Heart left ventricle (tissue), 16 donors: ENCODE results near the gene RFC2. TPM values are rescaled to one million over a fixed set of nuclear protein-coding genes. Genes with fewer than 3 reads are reported as not detected.
A peak's percentile ranks its signal among the peaks of the same experiment; 100 is the strongest.

ENCODE experiments used
- ATAC-seq, 4 donors: fragments of 200-7000 bp; cut with Tn5 transposase; one replicate each; pipeline ENCODE4 v1.9.1; 2020 to 2022; ENCODE audit warnings: moderate library complexity in 4 of 4, mild to moderate bottlenecking in 3 of 4, moderate number of reproducible peaks in 1 of 4
- DNase-seq, 5 donors: peaks; one replicate each; pipeline ENCODE4 v3.0.0-alpha.2; 2020
- H3K27ac ChIP-seq, 12 donors: fragments of 200-600 bp; sonication (generic) in 4 of 12; one replicate each; pipeline versions ENCODE4 v1.5.0 to v1.8.0; 2016 to 2022; ENCODE audit warnings: mild to moderate bottlenecking in 2 of 12
- H3K27me3 ChIP-seq, 9 donors: fragments of 200-600 bp; sonication (generic) in 2 of 9; one replicate each; pipeline versions ENCODE4 v1.5.1 to v1.8.0; 2016 to 2022; ENCODE audit warnings: mild to moderate bottlenecking in 3 of 9
- H3K36me3 ChIP-seq, 9 donors: fragments of 200-600 bp; sonication (generic) in 2 of 9; one replicate each; pipeline versions ENCODE4 v1.5.0 to v1.8.0; 2018 to 2022; ENCODE audit warnings: mild to moderate bottlenecking in 2 of 9
- H3K4me1 ChIP-seq, 12 donors: fragments of 200-600 bp; sonication (generic) in 4 of 12; one replicate each; pipeline versions ENCODE4 v1.5.0 to v1.8.0; 2016 to 2022; ENCODE audit warnings: mild to moderate bottlenecking in 3 of 12
- H3K4me3 ChIP-seq, 12 donors: fragments of 200-600 bp; sonication (generic) in 4 of 12; one replicate each; pipeline versions ENCODE4 v1.5.0 to v1.8.0; 2017 to 2022; ENCODE audit warnings: mild to moderate bottlenecking in 9 of 12, moderate library complexity in 4 of 12
- H3K9me3 ChIP-seq, 12 donors: fragments of 200-600 bp; sonication (generic) in 4 of 12; one replicate each; pipeline versions ENCODE4 v1.5.0 to v1.8.0; 2016 to 2022; ENCODE audit warnings: mild to moderate bottlenecking in 1 of 12
- CTCF ChIP-seq, 12 donors: fragments of 200-600 bp; sonication (generic) in 4 of 12; IDR thresholded peaks; one replicate each; pipeline versions ENCODE4 v1.5.0 to v1.8.0; 2018 to 2022; ENCODE audit warnings: antibody characterized with exemption in 12 of 12, mild to moderate bottlenecking in 5 of 12
- POLR2A ChIP-seq, 2 donors: fragments of 450-650 bp; IDR thresholded peaks; one replicate each; pipeline ENCODE4 v1.6.1; 2017; ENCODE audit warnings: antibody characterized with exemption in 2 of 2, mild to moderate bottlenecking in 2 of 2, moderate library complexity in 2 of 2
- WGBS, 4 donors: extraction: QIAGEN DNeasy Blood & Tissue Kit in 2 of 4; methylation state at CpG; one replicate each; pipeline versions ENCODE4 v1.1.5 to v1.1.7; 2013 to 2018; 5-methylcytosine and 5-hydroxymethylcytosine counted together
- intact Hi-C, 10 donors: fragments of 100-400 bp; cut with DNase I; formaldehyde crosslinking; loops; one replicate each; pipeline versions ENCODE4 v1.11.1 to v1.14.2; 2022
- polyA plus RNA-seq, 2 donors: library from polyadenylated mRNA; stranded (reverse); fragments of 200-250 nt; gene quantifications; one replicate each; pipeline ENCODE4 v1.2.3, GENCODE V29; 2013
- total RNA-seq, 9 donors: library from RNA; depleted of rRNA in 2 of 9; stranded (reverse); fragments of >200 nt in 2 of 9; fragmentation: NEBNext Ultra II Directional in 3 of 9; extraction: Animal tissue kit (Norgen Biotek cat#: 25700) in 3 of 9; gene quantifications; one replicate each; pipeline versions ENCODE4 v1.1.0 to v1.2.4, GENCODE V29; 2016 to 2023
- donor health status: ischemic (EF 13 %, LVEDD 7.1; RV severe dilation, severe dysfunction).
- donor health status: healthy with polysubstance abuse.
- donor health status: DM: no; HTN: yes; CAD: no.
- donor health status: DM: no; HTN: no; CAD: no.
- donor health status: ischemic (EF 25% LVEDD 6.9; RV normal size, moderate dysfunction).
- donor health status: ischemic (EF 25% LVEDD 5.7; RV mildly dilated, moderate dysfunction).
- donor health status: healthy.
- donor health status: DM: yes; HTN: yes; CAD: no.
- donor health status: ischemic (EF 35%, LVEDD 5.7; RV mildly dilated, moderate dysfunction).
- donor health status: nonischemic (EF 11% LVEDD 7.7; RV severe dilation, severe dysfunction).
- donor health status: DM: yes; HTN: yes; CAD: no.
- donor health status: PGD.
- donor health status: ischemic (EF 29% LVEDD 5.4; RV normal size, mild dysfunction).
- donor health status: nonischemic (EF 23%, LVEDD 6.1; RV moderate dilation, normal function).

Gene RFC2
- total and polyA plus RNA-seq, 11 donors = 7.8 to 21.8 (median 12.2) TPM

- Histone ChIP-seq H3K27ac (peak overlapping the region in 3 of 12 donors; percentile 54 to 81 (median 76)), H3K4me3 (no peak overlapping the region), H3K9me3 (peaks cover 0 to 4% (median 0%) of the 10 kb centered on the region in 12 donors), H3K4me1 (peaks cover 0 to 57% (median 41%) of the 10 kb centered on the region in 12 donors), H3K36me3 (no peaks in the 10 kb centered on the region), H3K27me3 (no peaks in the 10 kb centered on the region)
- ATAC-seq (no peak), DNase-seq (no peak)
- intact Hi-C loops = loop anchor here in 5 of 10 donors (5.0 to 10.0 kb wide), 5 partner anchors 36 to 102 kb away; partner anchors contain the start of gene RFC2 (in 2 of the 5)
- WGBS, 4 donors = 71 to 80% (median 72%) methylated on average over 18 of the region's 18 CpGs
- TF ChIP-seq CTCF (IDR thresholded peaks at IDR 0.05) = no peak
- no peak for TF ChIP-seq POLR2A (IDR thresholded peaks at IDR 0.05)
Observed at GRCh38 chr7:74292757-74293576, 38.8 kb upstream of the RFC2 start.

DNA sequence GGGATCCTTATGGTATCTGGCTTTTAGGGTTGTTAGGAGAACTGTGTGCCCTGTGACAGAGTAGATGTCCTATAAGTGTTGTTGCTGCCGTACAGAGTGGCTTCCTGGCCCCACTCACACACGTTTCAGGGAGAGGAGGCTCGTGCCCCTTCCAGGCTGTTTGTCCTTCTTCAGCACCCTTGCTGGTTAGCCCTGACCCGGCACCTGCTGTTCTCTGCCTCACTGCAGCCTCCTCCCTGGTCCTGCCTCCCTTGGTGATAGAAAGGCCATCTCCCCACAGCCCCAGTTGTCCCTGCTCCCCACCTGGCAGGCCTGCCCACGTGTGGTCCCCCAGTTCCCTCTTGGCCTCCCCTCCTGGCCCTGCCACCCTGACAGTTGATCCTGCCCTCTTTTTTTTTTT lies 37.3 kb upstream of the RFC2 start:
- intact Hi-C loops = loop anchor here in 5 of 10 donors (5.0 to 10.0 kb wide), 5 partner anchors 34 to 103 kb away; partner anchors contain the start of gene RFC2 (in 2 of the 5)
- Histone ChIP-seq H3K9me3 (peaks cover 0 to under 1% (median 0%) of the 10 kb centered on the region in 12 donors), H3K27ac (no peak overlapping the region), H3K4me1 (peaks cover 0 to 58% (median 41%) of the 10 kb centered on the region in 12 donors), H3K27me3 (no peaks in the 10 kb centered on the region), H3K4me3 (peak overlapping the region in 1 of 12 donors; percentile 83), H3K36me3 (no peaks in the 10 kb centered on the region)
- no peak for ATAC-seq
- no peak for DNase-seq
- TF ChIP-seq CTCF (IDR thresholded peaks at IDR 0.05) (no peak), POLR2A (IDR thresholded peaks at IDR 0.05) (no peak)
- WGBS, 4 donors = 86 to 90% (median 87%) methylated on average over 5 of the region's 5 CpGs

DNA sequence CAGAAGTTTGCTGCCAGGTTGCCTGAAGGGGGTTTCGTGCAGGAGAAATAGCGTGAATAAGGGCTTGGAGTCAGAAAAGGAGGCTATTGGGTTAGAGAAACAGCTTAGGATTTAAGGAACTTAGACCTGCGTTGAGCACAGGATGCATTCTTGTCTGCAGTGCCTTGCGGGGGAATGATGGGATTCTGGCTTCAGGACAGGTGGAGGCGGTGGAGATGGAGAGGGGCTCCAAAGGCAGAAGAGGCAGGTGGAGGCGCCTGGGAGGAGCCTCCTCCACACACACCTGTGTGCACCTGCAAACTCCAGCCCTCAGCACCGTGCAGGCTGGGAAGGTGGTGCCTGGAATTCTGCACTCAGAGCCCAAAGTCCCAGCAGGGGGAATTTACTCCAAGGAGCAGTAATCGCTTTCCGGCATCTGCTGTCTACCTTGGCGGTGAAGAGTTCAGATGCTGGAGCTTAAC lies 36.8 kb upstream of the RFC2 start:
- DNase-seq (no peak), ATAC-seq (no peak)
- peaks cover 0 to 58% (median 41%) of the 10 kb centered on the region in 12 donors for H3K4me1 ChIP-seq
- H3K9me3 ChIP-seq = no peaks in the 10 kb centered on the region
- no peaks in the 10 kb centered on the region for H3K36me3 ChIP-seq
- peak overlapping the region in 8 of 12 donors; percentile 73 to 98 (median 81) for H3K4me3 ChIP-seq
- no peaks in the 10 kb centered on the region for H3K27me3 ChIP-seq
- TF ChIP-seq POLR2A (IDR thresholded peaks at IDR 0.05) (no peak), CTCF (IDR thresholded peaks at IDR 0.05) (no peak)
- 67 to 77% (median 76%) methylated on average over 7 to 10 of the region's 10 CpGs for WGBS, 4 donors
- no peak overlapping the region for H3K27ac ChIP-seq
- intact Hi-C loops = loop anchor here in 5 of 10 donors (5.0 to 10.0 kb wide), 5 partner anchors 34 to 104 kb away; partner anchors contain the start of gene RFC2 (in 2 of the 5)

- Histone ChIP-seq H3K36me3 (no peaks in the 10 kb centered on the region), H3K27me3 (no peaks in the 10 kb centered on the region), H3K4me3 (peak overlapping the region; percentile 60 to 98 (median 81)), H3K4me1 (peaks cover 0 to 58% (median 41%) of the 10 kb centered on the region in 12 donors), H3K9me3 (no peaks in the 10 kb centered on the region), H3K27ac (peak overlapping the region in 5 of 12 donors; percentile 75 to 92 (median 83))
- TF ChIP-seq POLR2A (IDR thresholded peaks at IDR 0.05) (no peak), CTCF (IDR thresholded peaks at IDR 0.05) (no peak)
- no peak for DNase-seq
- intact Hi-C loops = loop anchor here in 5 of 10 donors (5.0 to 10.0 kb wide), 5 partner anchors 33 to 104 kb away; partner anchors contain the start of gene RFC2 (in 2 of the 5)
- no peak for ATAC-seq
- 32 to 48% (median 41%) methylated on average over 8 to 9 of the region's 9 CpGs for WGBS, 4 donors
Observed at GRCh38 chr7:74290553-74290950, 36.4 kb upstream of the RFC2 start.
